NCI-H82 (cell line): ENCODE measurements around the gene ARHGAP35.
"Not testable (repeated sequence)": the region's sequence is repeated elsewhere in the genome, so short reads cannot be mapped to it uniquely, and the experiment has no call there.

Source experiments
- DNase-seq: peaks from one replicate; lab custom pipeline; 2025; lab: John Stamatoyannopoulos, UW

ARHGAP35 gene

GRCh38 chr19:46860846-46861690 lies at the start of gene ARHGAP35:
TSS of gene ARHGAP35 (plus strand) at chr19:46860997. CDS start at chr19:46918676, 57,679 bp downstream.
- DNase-seq: no peak

GRCh38 chr19:46812977-46813838 lies 47.6 kb upstream of the ARHGAP35 start:
- peak; percentile 24 for DNase-seq

GRCh38 chr19:46813839-46814358 lies 46.9 kb upstream of the ARHGAP35 start:
- no peak for DNase-seq

DNA sequence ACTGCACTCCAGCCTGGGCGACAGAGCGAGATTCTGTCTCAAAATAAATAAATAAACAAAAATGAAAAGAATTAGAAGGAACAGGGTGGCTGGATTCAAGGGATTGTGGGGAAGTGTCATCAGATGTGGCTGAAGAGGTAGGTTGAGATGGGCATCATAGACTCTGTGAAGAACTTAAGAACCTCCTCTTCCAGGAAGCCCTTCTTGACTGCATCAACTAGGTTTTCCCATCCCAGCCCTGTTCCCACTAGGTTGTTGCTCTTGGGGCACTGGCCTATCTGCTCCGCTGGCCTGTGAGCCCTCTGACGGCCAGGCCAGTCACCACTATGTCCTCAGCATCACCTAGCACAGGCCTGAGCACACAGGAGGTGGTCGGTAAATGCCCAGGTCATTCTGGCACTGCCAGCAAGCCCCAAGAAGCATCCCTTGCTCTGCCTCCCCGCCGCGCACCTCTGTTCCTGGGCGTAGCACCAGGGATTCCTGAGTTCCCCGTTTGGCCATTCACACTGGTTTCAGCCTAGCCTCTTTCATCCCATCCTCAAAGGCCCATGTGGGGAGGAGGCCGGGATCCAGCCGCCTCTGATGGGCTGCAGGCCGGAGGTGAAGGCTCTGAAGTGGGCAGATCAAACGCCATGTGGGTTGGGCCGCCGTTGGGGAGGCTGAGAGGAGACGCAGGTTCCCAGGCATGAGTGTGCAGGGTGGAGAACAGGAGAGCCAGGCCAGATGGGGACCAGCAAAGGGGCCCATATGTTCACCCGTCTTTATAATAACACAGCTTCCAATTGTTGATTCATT lies 44.8 kb upstream of the ARHGAP35 start:
- peak; percentile 56 for DNase-seq

GRCh38 chr19:46818812-46819211 lies 42.0 kb upstream of the ARHGAP35 start:
- DNase-seq: peak; percentile 28

- peak; percentile 34 for DNase-seq
Observed at GRCh38 chr19:46821512-46822409, 39.0 kb upstream of the ARHGAP35 start.

DNA sequence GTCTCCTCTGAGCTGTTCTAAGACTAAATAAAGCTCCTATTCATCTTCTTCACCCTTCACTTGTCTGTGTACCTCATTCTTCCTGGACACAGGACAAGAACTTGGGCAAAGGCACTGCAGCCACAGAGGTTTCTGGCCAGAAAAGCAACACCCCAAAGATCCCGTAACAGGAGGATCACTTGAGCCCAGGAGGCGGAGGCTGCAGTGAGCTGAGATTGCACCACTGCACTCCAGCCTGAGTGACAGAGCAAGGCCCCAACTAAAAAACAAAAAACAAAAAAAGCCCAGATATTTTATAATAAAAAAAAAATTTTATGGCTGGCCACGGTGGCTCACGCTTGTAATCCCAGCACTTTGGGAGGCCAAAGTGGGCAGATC lies 38.4 kb upstream of the ARHGAP35 start:
- DNase-seq: not testable (repeated sequence)

DNA sequence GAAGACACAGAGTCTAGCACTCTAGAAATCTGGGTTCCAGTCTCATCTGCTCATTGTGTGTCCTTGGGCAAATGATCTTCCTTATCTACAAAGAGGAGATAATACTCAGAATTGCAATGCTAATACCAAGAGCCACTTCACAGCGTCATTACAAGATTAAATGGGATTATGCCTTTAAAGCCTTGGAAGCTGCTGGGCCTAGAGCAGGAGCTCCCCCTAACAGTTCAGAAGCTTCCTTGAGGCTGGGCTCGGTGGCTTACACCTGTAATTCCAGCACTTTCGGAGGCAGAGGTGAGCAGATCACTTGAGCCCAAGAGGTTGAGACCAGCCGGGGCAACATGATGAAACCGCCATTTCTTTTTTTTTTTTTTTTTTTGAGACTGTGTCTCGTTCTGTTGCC lies 37.7 kb upstream of the ARHGAP35 start:
- DNase-seq: peak; percentile 98

- DNase-seq: peak; percentile 20
Observed at GRCh38 chr19:46824890-46825730, 35.7 kb upstream of the ARHGAP35 start.

DNA sequence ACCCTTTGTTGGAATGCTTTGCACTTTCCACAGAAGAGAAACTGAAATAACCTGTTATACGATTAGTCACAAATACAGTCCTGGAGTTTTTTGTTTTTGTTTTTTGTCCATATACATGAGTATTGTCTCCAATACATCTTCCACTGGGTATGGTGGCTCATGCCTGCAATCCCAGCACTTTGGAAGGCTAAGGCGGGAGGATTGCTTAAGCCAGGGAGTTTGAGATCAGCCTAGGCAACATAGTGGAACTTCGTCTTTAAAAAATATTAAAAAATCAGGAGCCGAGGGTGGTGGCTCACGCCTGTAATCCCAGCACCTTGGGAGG lies 35.1 kb upstream of the ARHGAP35 start:
- DNase-seq: no peak

DNA sequence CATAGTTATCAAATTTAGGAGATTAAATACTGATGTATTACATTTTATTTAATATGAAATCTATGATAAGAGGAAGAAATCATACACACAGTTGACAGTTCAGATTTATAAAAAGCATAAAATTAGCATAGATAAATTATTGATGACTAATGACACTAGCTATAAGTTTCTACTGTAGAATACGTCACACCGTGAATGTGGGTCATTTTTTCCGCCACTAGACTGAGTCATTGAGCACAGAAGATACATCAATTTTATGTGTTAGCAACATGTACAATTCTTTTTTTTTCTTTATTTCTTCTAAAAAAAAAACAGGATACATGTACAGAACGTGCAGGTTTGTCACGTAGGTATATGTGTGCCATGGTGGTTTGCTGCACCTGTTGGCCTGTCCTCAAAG lies 32.3 kb upstream of the ARHGAP35 start:
- DNase-seq: no peak

- no peak for DNase-seq
Observed at GRCh38 chr19:46830864-46831263, 29.9 kb upstream of the ARHGAP35 start.

DNA sequence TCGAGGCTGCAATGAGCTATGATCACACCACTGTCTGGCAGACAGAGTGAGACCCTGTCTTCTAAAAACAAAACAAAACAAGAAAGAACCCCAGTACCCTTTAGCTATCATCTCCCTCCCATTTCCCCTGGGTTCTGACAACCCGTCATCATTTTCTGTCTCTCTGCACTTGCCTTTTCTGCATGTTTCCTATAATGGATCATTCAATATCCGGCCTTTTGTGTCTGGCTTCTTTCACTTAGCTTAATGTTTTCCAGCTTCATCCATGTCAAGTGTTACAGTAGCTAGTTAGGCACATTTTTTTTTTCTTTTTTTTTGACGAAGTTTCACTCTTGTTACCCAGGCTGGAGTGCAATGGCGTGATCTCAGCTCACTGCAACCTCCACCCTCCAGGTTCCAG lies 26.7 kb upstream of the ARHGAP35 start:
- no peak for DNase-seq

GRCh38 chr19:46834984-46835383 lies 25.8 kb upstream of the ARHGAP35 start:
- DNase-seq: no peak

DNA sequence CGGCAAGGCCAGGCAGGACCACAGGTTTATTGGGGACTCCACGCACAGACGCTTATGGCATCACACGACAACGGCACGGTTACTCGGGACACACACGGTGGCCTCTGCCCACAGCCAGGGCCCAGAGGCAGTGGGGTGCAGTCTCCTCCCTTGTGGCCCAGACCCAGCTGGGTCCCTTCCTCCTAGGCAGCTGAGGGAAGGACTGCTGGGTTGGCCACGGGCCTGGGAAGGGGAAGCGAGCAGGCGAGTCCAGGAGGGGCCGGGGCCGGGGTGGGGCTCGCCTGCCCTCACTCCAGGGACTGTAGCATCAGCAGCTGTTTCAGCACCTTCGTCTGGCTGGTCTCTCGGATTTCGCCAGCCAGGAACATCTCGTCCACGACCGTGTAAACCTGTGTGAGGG lies 22.6 kb upstream of the ARHGAP35 start:
- DNase-seq: no peak

DNA sequence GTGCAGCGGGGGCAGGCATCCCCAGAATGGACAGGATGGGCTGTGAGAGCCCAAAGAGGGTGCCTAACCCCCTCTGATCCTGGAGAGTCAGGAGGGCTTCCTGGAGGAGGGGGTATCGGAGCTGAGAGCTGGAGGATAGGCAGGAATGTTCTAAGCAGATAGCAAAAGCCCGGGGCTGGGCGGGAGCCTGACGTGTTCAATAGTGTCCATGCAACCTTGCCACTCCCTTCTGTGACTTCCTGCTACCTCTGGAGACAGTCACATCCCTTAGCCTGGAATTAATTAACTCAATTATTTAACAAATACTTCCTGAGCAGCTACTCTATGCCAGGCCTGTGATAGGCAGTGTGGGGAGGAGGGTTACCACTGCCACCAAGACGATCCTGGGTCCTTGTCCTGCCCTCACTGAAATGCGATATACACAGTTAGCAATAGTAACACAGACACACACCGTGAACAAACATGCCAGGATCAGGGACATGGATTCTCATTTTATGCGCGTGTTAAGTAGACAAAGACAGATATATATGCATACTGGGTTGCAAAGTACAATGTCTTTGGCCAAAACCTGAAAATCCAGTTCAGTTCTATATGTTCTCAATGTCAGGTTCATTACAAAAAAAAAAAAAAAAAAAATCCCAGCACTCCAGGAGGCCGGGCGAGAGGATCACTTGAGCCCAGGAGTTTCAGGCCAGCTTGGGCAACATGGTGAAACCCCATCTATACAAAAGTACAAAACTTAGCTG lies 20.9 kb upstream of the ARHGAP35 start:
- no peak for DNase-seq

- DNase-seq: peak; percentile 84
Observed at GRCh38 chr19:46840498-46840942, 20.3 kb upstream of the ARHGAP35 start.

DNA sequence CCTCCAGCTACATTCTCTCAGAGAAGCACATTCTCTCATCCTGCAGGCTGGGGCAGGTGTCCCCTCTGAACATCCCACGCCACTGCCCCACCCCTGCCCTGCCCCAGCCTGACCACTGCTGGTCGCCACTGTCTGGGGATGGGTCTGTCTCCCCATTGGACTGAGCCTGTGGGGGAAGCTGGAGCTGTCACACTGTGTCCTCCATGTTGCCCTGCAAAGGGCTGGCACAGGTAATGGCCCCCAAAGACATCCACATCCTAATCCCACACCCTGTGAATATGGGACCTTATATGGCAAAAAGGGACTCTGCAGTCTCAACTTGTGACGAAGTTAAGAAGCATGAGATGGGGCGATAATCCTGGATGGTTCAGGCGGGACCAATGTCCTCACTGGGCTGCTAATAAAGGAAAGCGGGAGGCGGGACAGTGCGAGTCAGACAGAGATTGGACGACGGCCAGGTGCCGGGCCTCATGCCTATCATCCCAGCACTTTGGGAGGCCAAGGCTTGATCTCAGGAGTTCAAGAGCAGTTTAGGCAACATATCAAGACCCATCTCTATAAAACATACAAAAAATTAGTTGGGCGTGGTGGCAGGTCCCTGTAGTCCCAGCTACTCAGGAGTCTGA lies 19.2 kb upstream of the ARHGAP35 start:
- no peak for DNase-seq

- no peak for DNase-seq
Observed at GRCh38 chr19:46842791-46843190, 18.0 kb upstream of the ARHGAP35 start.
